Endothelial cell of umbilical vein (primary cell): Measurements from ENCODE around the gene GMPPB.
A peak's percentile ranks its signal among the peaks of the same experiment; 100 is the strongest.

ENCODE experiments used
- CTCF ChIP-seq, 2 donors: IDR thresholded peaks; 1 replicate in 1 of 2; 2 replicates in 1 of 2; pipeline ENCODE4 v1.5.1; 2011; ENCODE audit warnings: low read length in 2 of 2, mild to moderate bottlenecking in 2 of 2, moderate library complexity in 2 of 2, control low read depth in 1 of 2, inconsistent platforms in 1 of 2, low read depth in 1 of 2; ENCODE audit not compliant: insufficient read depth in 1 of 2; ENCODE audit errors: extremely low read depth in 1 of 2
- EZH2 ChIP-seq: IDR thresholded peaks from 2 replicates; pipeline ENCODE4 v1.6.1; 2012; ENCODE audit warnings: borderline replicate concordance, low read depth, mild to moderate bottlenecking, moderate library complexity, low read length, inconsistent platforms; ENCODE audit not compliant: severe bottlenecking
- JUN ChIP-seq: IDR thresholded peaks from 2 replicates; pipeline ENCODE4 v1.6.1; 2011; ENCODE audit warnings: borderline replicate concordance, low read depth; ENCODE audit not compliant: insufficient read length, insufficient read depth
- MAX ChIP-seq: IDR thresholded peaks from 2 replicates; pipeline ENCODE4 v1.6.1; 2011; ENCODE audit not compliant: insufficient read depth, insufficient read length
- POLR2A ChIP-seq: IDR thresholded peaks from 2 replicates; pipeline ENCODE4 v1.6.1; 2012; ENCODE audit warnings: low read depth, mild to moderate bottlenecking, control low read depth, low read length
- POLR2AphosphoS5 ChIP-seq: IDR thresholded peaks from 2 replicates; pipeline ENCODE4 v1.6.1; 2012; ENCODE audit warnings: low read depth, mild to moderate bottlenecking, control low read depth, low read length, moderate library complexity; ENCODE audit not compliant: insufficient read depth

DNA sequence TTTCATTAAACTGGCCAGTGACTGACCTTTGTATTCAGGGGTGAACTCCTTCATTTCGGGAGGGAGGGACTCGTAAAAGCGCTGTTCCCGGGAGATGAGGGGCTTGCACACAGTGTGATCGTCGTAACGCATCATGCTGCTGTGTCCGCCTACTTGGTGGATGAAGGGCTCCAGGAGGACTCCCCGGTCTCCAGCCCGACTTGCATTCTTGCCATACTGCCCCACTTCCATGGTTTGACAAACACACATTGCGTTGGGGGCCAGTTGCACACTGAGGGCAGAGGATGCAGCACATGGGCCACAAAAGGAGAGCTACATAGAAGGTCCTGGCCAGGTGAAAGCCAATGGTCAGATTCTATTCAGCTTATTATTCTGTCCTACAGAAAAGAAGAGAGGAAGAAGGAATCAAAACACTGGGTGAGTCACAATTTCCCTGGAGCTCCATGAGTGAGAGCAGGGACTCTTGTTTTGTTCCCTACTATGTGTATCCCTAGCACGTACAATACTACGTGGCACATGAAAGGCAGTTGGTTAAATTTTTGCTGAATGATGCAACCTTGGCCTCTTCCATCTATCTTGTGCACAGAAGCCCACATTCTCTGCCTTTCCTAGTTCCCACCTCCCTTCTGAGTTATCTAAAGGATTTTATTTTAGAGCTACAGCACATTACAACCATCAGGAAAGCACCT is 24.2 kb upstream of the GMPPB start:
- no peak for TF ChIP-seq CTCF (IDR thresholded peaks at IDR 0.05; ENCODE audit: extremely low read depth in 1 of 2, insufficient read depth in 1 of 2, low read depth in 1 of 2, low read length in 2 of 2)
- TF ChIP-seq MAX, result no peak
- no peak for TF ChIP-seq POLR2AphosphoS5
- no peak for TF ChIP-seq POLR2A
- TF ChIP-seq JUN, result peak; percentile 78
- TF ChIP-seq EZH2, result no peak
